GM19328 (cell line): ENCODE measurements around the gene RB1.
"Not testable (repeated sequence)": the region's sequence is repeated elsewhere in the genome, so short reads cannot be mapped to it uniquely, and the experiment has no call there.

Experiments used
- ATAC-seq: cut with Tn5 transposase; IDR thresholded peaks from one replicate; pipeline ENCODE4 v1.9.1; 2021; ENCODE audit warnings: mild to moderate bottlenecking, moderate library complexity; ENCODE audit not compliant: unreplicated experiment

The RB1 gene

DNA sequence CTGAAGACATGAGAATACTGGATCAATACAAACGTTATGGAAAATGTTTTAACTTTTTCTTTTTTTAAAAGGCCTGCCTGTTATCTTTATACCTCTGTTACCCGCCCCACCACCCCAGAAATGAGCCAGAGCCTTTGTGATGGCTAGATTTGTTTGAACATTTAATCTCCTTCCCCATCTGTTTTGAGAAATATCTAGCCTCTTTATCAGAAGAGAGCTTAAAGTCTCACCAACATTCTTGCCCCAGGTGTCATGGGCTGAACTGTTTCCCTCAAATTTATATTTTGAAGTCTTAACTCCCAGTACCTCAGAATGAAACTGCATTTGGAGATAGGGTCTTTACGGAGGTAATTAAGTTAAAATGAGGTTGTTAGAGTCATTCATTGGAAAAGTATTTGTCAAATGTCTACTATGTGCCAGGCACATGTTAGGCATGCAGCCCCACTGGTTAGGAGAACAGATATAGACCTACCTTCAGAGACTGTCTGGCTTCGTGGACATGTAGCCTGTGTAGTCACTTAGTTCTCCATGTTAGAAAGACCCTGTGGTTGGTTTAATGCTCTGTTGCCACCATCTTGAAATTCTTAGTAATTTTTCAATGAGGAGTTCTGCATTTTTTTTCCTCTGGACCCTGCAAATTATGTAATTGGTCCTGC lies 6.3 kb upstream of the RB1 start:
- no peak for ATAC-seq

- no peak for ATAC-seq
These were observed 4.0 kb upstream of the RB1 start for GRCh38 chr13:48299591-48299990.

GRCh38 chr13:48302871-48303358 lies 636 bp upstream of the RB1 start:
- peak; percentile 4 for ATAC-seq

DNA sequence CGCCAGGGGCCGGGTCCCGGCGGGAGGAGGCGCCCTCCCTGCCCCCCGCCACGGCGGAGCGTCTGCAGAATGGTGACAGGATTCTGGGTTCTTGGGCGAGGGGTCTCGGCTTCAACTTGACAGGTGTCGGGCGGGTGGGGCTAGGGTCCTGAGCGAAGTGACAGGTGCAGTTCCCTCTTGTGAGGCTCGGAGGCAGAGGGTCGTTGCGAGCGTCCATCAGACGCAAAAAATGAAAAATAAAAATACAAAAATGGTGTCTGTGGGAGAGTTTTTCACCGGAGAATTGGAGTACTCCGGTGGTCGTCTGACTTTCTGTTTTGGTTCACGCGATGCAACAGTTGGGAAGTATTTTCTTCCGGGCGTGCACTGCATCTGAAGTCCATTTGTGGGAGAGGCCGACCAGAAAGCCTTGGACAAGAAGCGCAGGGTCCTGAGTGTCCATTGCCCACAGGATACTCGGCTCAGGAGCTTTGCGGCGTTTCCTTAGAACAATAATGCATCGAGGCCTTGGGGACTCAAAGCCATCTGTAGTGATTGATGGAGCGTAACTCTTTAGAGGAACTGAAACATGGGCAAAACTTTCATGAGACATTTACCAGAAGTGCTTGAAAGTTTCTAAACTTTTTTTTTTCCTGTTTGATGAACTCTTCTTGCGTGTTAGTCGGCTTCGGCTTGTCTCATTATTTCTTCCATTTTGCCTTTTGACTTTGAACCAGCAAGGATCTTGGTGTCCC lies 759 bp downstream of the RB1 start:
- peak; percentile 55 for ATAC-seq

GRCh38 chr13:48311223-48311622 lies 7.7 kb downstream of the RB1 start:
- ATAC-seq, result no peak

- no peak for ATAC-seq
These were observed 12.6 kb downstream of the RB1 start for GRCh38 chr13:48315969-48316650.

DNA sequence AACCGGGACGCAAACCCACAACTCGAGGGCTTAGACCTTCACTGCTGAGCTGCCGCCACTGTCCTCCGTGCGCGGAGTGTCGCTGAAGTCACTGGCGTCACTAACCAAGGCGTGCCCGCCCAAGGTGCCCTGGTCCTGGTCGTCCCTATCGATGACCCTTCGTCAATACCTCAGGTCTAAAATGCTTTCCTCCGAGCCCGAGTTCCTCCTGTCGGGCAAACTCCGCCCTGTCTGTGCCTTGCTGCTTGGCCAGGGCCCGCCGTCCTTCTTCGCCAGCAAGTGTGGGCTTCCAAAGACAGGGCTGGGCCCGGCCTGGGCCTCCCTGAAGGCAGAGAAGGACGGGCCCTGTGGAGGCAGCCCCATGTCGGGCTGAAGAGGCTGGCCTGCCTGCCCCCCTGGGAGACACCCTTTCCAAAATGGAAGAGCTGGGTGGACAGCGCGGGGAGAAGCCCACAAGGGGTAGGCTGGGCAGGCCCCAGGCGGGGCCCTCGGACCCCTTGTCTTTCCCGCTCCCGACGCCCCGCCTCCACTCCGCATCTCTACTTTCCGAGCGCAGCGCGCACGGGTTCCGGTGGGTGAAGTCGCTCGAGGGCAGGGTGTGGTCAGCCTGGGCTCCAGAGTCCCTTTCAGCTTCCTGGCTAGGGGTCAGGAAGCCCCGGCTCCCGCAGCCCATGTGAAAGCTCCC lies 13.4 kb downstream of the RB1 start:
- ATAC-seq, result no peak

DNA sequence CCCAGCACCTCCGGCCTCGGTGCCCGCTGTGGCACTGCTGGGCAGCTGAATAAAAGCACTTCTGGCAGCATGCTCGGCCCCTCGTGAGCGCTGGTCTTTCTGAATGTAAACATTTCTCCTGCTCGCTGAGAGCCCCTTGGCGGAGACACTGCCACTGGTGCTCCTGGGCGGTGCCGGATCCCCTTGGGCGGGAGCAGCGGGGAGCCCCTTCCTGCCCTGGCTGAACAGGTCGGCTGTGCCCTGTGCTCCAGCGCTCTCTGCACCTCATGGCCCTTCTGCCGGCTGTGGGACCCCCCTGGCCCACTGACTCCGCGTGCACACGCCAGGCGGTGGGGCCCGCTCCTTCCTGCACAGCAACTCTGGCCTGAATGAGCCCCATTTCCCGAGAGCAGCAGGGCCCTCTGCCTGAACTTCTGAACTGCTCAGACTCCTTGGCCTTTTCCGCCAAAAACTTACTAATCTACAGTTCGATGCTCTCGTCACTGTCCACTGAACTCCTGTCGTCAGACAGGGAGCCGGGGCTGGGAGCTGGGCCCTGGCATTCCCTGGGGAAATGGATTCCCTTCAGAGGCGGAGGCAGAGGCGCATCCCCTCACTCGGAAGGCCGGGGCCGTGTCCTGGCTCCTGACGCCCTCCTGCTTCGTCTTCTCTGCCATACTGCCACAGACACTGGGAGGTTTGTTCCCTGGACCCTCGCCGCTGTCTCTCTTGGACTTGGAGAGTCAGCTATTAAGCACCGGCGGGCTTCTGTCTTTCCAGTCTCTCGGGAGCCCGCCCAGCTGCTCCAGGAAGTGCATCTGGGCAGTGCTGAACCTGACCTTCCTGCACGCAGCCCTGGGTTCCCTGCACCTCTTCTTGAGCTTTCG lies 14.2 kb downstream of the RB1 start:
- no peak for ATAC-seq

GRCh38 chr13:48318377-48318811 lies 14.8 kb downstream of the RB1 start:
- ATAC-seq, result no peak

GRCh38 chr13:48318821-48319511 lies 15.4 kb downstream of the RB1 start:
- no peak for ATAC-seq

- no peak for ATAC-seq
These were observed 16.2 kb downstream of the RB1 start for GRCh38 chr13:48319531-48320398.

GRCh38 chr13:48320399-48320790 lies 16.8 kb downstream of the RB1 start:
- no peak for ATAC-seq

- ATAC-seq, result no peak
These were observed 17.4 kb downstream of the RB1 start for GRCh38 chr13:48320891-48321510.

GRCh38 chr13:48322294-48322693 lies 18.7 kb downstream of the RB1 start:
- no peak for ATAC-seq

DNA sequence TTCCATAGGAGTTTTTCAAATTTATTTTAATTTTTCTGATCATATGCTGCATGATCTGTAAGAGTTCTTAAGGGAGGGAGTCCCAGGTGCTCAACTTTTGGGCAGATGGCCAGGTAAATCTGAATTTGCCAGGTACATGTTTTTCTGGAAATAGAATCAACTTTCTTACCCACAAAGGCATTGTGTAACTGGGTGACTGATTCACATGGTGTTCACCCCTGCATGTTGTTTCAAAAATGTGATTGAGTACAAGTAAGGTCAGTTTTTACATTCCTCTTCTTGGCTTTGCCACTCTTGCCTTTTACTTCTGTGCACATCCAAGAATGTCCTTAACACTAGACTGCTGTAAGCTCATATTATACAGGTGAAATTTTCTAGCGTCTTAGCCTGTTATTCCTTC lies 30.4 kb downstream of the RB1 start:
- no peak for ATAC-seq

DNA sequence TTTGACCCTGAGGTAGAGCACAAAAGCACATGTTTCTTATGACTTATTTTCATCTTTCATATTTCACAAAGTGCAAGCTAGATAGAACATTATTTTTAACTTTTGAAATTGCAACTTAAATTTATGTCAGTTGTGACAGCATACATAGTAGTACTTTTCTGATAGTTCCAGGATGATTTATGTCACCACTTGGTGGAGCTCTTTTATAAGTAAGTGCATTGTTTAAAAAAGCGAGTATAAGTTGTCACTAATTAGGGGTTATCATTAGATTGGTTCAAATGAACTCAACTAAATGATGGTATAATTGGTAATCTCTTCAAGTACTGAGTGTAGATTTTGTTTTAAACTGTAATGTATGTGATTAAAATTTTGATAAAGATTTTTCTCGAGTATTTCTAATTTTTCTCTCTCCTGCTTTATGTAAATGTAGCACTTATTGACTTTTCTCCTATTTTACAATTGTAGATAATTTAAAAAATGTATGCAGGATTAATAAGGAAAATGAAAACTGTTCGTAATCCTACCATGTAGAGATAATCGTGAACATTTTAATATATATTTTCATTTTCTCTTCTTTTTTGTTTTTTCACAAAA lies 31.1 kb downstream of the RB1 start:
- ATAC-seq, result no peak

- ATAC-seq, result not testable (repeated sequence)
These were observed 35.6 kb downstream of the RB1 start for GRCh38 chr13:48339198-48339597.

GRCh38 chr13:48344264-48344663 lies 40.7 kb downstream of the RB1 start:
- ATAC-seq, result no peak
